SU-DHL-6 (cell line): Measurements from ENCODE around the gene CD160.

Experiments
- H2AFZ ChIP-seq: fragments of 200-600 bp; sonication (generic); 2 replicates; pipeline ENCODE4 v1.6.1; 2014; ENCODE audit warnings: low read depth, mild to moderate bottlenecking, moderate library complexity, mixed read lengths, antibody characterized with exemption, low read length; ENCODE audit not compliant: severe bottlenecking
- H3F3A ChIP-seq: fragments of 200-600 bp; shearing (Covaris generic); 2 replicates; pipeline ENCODE4 v1.6.0; 2016; ENCODE audit warnings: antibody characterized with exemption, mild to moderate bottlenecking; ENCODE audit not compliant: insufficient read depth
- H3K27ac ChIP-seq: fragments of 200-600 bp; sonication (generic); 2 replicates; pipeline ENCODE4 v1.5.1; 2016; ENCODE audit warnings: low read depth, mild to moderate bottlenecking, low read length, moderate library complexity, mixed read lengths
- H3K27me3 ChIP-seq: fragments of 200-600 bp; sonication (generic), shearing (Covaris generic); 2 replicates; pipeline ENCODE4 v1.6.0; 2014; ENCODE audit warnings: mild to moderate bottlenecking, low read length
- H3K36me3 ChIP-seq: fragments of 200-600 bp; sonication (generic); 2 replicates; pipeline ENCODE4 v1.6.1; 2014; ENCODE audit warnings: mild to moderate bottlenecking, low read length, mixed read lengths
- H3K4me2 ChIP-seq: fragments of 300-600, 200-600 bp; shearing (Covaris generic), sonication (generic); 2 replicates; pipeline ENCODE4 v1.6.0; 2014; ENCODE audit warnings: low read length, low read depth, mild to moderate bottlenecking; ENCODE audit not compliant: poor library complexity, severe bottlenecking
- H3K4me3 ChIP-seq: fragments of 200-600 bp; sonication (generic); 2 replicates; pipeline ENCODE4 v1.5.1; 2014; ENCODE audit warnings: antibody characterized with exemption, low read length, mild to moderate bottlenecking, mixed read lengths; ENCODE audit not compliant: insufficient read depth, poor library complexity, severe bottlenecking
- H3K79me2 ChIP-seq: fragments of 200-600 bp; sonication (generic); 2 replicates; pipeline ENCODE4 v1.6.1; 2014; ENCODE audit warnings: mild to moderate bottlenecking, low read length, moderate library complexity; ENCODE audit not compliant: insufficient read depth
- H3K9ac ChIP-seq: fragments of 200-600 bp; sonication (generic); 2 replicates; pipeline ENCODE4 v1.7.0; 2014; ENCODE audit warnings: mild to moderate bottlenecking, low read length
- H3K9me2 ChIP-seq: fragments of 200-600 bp; sonication (generic); replicated peaks from 2 replicates; pipeline ENCODE4 v1.6.1; 2014; ENCODE audit warnings: low read length; ENCODE audit not compliant: insufficient read depth
- H3K9me3 ChIP-seq: fragments of 200-600 bp; sonication (generic); 2 replicates; pipeline ENCODE4 v1.6.1; 2014; ENCODE audit warnings: low read length, mixed read lengths; ENCODE audit not compliant: insufficient read depth
- H4K20me1 ChIP-seq: fragments of 200-600 bp; sonication (generic); 2 replicates; pipeline ENCODE4 v1.6.1; 2014; ENCODE audit warnings: low read depth, mild to moderate bottlenecking, antibody characterized with exemption, low read length, moderate library complexity, mixed read lengths
- CTCF ChIP-seq: fragments of 200-600 bp; sonication (generic); IDR thresholded peaks from one replicate; pipeline ENCODE4 v1.5.1; 2017; ENCODE audit warnings: antibody characterized with exemption, mild to moderate bottlenecking, low read length, moderate library complexity; ENCODE audit not compliant: insufficient read depth, poor library complexity, severe bottlenecking
- EZH2phosphoT487 ChIP-seq: fragments of 200-600 bp; sonication (generic), shearing (Covaris generic); conservative IDR thresholded peaks from 2 replicates; pipeline ENCODE4 v1.6.1; 2018; ENCODE audit warnings: mild to moderate bottlenecking, antibody characterized with exemption, low read length, moderate library complexity, mixed read lengths

Gene CD160

DNA sequence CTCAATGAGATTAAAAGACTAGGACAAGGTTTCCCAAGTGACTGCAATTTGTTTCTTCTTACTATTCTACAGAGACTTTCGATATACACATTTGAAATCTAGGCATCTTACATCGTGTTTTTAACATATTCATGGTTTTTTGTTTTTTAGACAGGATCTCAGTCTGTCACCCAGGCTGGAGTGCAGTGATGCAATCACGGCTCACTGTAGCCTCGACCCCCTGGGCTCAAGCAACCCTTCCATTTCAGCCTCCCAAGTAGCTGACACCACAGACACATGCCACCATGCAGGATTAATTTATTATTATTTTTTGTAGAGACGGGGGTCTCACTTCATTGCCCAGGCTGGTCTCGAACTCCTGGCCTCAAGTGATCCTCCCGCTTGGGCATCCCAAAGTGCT lies 13.7 kb upstream of the CD160 start:
- Histone ChIP-seq H4K20me1 (no peaks in the 10 kb centered on the region), H3K36me3 (no peaks in the 10 kb centered on the region), H3K4me2 (no peak overlapping the region), H3K27me3 (no peaks in the 10 kb centered on the region), H3K4me3 (no peak overlapping the region), H3K9ac (no peak overlapping the region), H3K9me3 (no peaks in the 10 kb centered on the region), H3K9me2 (no peaks in the 10 kb centered on the region), H3K79me2 (no peaks in the 10 kb centered on the region), H3F3A (no peaks in the 10 kb centered on the region), H2AFZ (no peak overlapping the region), H3K27ac (no peak overlapping the region)
- TF ChIP-seq EZH2phosphoT487 (no peak), CTCF (no peak)

GRCh38 chr1:145706086-145706664 lies 13.1 kb upstream of the CD160 start:
- Histone ChIP-seq H3K36me3 (no peaks in the 10 kb centered on the region), H3K79me2 (no peaks in the 10 kb centered on the region), H3F3A (no peaks in the 10 kb centered on the region), H3K4me2 (no peak overlapping the region), H3K4me3 (no peak overlapping the region), H3K9me3 (no peaks in the 10 kb centered on the region), H4K20me1 (no peaks in the 10 kb centered on the region), H3K27me3 (no peaks in the 10 kb centered on the region), H3K9me2 (no peaks in the 10 kb centered on the region), H2AFZ (no peak overlapping the region), H3K27ac (no peak overlapping the region), H3K9ac (no peak overlapping the region)
- TF ChIP-seq CTCF (no peak), EZH2phosphoT487 (no peak)

DNA sequence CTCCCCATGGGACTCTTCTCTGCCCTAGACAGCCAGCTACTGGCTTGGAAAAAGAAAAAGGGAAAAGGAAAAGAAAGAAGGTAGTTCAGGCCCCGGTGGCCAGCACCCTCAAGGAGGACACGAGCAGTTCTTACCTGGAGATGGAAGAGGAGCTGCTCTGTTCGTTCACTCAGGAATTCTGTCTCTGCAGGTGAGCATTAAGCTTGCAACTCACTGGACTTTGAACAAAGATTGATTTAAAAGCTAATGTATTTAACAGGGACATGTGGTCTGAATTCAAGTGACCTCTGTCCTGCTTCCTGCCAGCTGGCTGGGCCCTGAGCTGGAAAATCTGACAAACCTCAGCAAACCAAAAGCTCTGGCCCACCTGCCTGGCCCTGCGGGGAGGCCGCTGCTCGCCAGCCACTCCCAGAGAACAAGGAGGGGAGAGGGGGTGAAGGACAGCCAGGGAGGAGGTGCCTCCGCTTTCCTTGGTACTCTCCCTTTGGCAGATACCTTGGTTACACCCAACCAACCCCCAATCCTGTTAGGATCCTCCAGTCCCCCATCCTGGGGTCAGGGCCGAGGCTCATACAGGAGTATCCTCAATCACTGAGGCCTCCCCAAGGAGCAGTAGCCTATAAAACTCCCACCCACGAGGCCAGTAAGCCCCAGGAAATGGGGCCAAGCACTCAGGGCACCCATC lies 12.0 kb upstream of the CD160 start, which contains the start of gene PDZK1:
TSS of gene PDZK1 (minus strand) at position 186 of the 685 bp plus-strand sequence. CDS start 19,347 bp downstream, outside the sequence.
- H4K20me1 ChIP-seq = no peaks in the 10 kb centered on the region
- no peak within 1 kb of the TSS for H2AFZ ChIP-seq
- H3K36me3 ChIP-seq = no peaks in the 10 kb centered on the region
- no peaks in the 10 kb centered on the region for H3F3A ChIP-seq
- no peak within 1 kb of the TSS for H3K4me3 ChIP-seq
- no peak within 1 kb of the TSS for H3K27ac ChIP-seq
- H3K27me3 ChIP-seq = no peaks in the 10 kb centered on the region
- no peaks in the 10 kb centered on the region for H3K9me2 ChIP-seq
- no peak within 1 kb of the TSS for H3K9ac ChIP-seq
- H3K9me3 ChIP-seq = no peaks in the 10 kb centered on the region
- no peak within 1 kb of the TSS for H3K4me2 ChIP-seq
- TF ChIP-seq CTCF (no peak), EZH2phosphoT487 (no peak)
- no peaks in the 10 kb centered on the region for H3K79me2 ChIP-seq
